Anterior cingulate cortex (tissue), 58 donors: Measurements from ENCODE around the gene ITGAX.

Source experiments
- DNase-seq, 58 donors: peaks; one replicate each; lab custom pipeline; 2025; lab: John Stamatoyannopoulos, UW

The ITGAX gene

GRCh38 chr16:31347445-31347844 lies 7.5 kb upstream of the ITGAX start:
- DNase-seq, result no peak

DNA sequence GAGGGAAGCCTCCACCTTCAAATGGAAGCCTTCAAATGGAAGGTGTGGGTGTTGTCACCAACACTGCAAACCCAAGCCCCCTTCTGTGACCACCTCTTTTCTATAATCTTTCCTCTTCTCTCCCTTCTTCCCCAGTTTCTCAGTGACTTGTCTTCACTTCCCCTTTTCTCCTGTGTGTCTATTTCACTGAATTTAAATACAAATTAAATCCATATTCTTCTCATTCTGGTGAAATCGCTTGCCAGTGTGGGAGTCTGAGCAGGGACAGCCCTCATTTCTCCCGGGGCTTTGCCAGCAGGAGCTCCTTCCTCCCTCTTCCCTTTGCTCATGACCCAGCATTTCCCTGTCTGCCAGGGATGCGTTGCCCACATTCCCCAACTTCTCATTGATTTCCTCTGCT lies 6.4 kb upstream of the ITGAX start:
- DNase-seq, result no peak

- peak in 4 of 58 donors; percentile 3 to 35 (median 10) for DNase-seq
These were observed 4.5 kb upstream of the ITGAX start for GRCh38 chr16:31350275-31351005.

GRCh38 chr16:31351246-31351941 lies 3.6 kb upstream of the ITGAX start:
- no peak for DNase-seq

DNA sequence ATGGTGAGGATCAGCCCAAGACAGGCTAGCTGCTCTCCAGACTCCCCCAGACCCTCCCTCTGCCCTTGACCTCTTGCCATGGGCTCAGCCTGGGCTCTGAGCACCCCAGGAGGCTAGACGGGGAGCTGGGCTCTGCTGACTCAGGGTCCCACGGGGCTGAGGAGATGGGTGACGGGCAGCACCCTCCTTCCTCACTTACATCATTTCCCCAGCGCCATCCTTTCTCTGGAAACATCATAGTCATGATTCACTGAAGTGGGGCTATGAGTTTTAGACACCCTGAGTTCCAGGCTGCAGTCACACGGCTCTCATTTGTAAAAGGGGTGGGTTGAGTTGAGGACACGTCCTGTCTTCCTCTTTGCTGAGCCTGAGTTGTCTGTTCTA lies 3.0 kb upstream of the ITGAX start:
- DNase-seq, result peak in 2 of 58 donors; percentile 15 to 48

DNA sequence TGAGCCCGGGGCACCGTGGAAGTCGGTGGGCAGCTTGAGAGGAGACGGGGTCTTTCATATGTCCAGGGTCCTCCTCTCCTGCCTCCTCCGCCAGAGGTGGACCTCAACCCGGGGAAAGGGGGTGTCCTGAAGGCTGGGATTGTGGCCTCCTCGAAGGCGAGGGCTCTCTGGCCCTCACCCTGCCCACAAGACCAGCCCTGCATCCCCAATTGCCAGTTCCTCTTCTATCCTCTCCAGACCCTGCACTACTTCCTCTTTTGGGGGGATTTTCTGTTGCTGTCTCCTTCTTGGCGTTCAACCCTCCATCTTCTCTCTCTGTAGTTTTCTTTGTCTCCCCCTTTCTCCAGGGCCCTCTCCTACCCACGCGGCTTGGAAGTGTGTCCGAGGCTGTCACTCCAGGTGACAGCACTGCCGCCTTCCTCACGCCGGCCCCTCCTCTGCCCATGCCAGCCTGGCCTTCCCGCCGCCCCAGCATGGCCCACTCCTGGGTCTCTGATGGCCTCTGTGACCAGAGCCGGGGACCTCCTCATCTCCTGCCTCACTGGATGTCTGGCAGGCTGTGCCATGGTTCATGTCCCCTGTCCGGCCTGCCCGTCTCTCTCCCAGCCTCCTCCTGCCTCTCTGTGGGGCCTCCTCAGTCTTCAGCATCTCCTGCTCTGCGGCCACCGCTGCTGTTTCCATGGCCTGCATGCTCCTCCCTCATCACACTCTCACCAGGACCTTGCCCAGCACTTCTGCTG lies 2.4 kb upstream of the ITGAX start:
- DNase-seq, result peak in 5 of 58 donors; percentile 7 to 59 (median 19)

- DNase-seq, result no peak
These were observed 590 bp downstream of the ITGAX start for GRCh38 chr16:31355431-31356100.

- DNase-seq, result no peak
These were observed 1.8 kb downstream of the ITGAX start for GRCh38 chr16:31356566-31357323.

DNA sequence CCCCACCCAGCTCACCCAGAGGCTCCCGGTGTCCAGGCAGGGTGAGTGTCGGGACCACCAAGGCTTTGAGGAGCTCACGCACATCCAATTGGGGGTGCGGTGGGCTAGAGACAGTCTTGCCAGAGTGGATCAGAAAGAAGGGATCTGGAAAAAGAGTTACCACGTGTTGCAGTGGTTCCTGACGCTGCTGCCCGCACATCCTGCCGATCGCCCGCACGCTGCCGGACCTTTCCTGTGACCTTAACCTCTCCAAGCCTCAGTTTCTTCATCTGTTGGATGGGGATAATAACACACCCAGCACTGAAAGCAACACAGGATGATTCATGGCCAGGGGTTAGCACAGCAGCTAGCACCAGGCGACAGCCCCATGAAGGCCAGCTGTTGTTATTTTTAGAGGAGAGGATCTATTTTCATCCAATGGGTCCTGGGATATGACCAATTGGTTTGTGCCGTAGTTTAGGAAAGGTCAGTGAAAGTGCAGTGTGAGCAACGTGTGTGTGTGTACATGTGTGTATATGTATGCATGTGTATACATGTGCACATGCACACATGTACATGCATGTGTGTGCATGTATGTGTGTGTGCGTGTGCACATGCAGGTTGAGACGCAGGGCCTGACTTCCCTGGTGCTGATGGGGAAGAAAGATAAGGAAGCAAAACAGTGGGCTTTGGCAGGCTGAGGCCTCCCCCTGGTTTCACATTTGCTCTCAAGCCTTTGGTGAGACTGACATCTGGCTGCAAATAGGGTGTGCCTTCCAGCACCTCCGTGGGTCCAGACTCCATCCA lies 2.5 kb downstream of the ITGAX start:
- peak in 3 of 58 donors; percentile 1 to 5 (median 2) for DNase-seq

- no peak for DNase-seq
These were observed 5.3 kb downstream of the ITGAX start for GRCh38 chr16:31360251-31360650.

- no peak for DNase-seq
These were observed 6.5 kb downstream of the ITGAX start for GRCh38 chr16:31361201-31362110.

GRCh38 chr16:31362476-31363405 lies 7.8 kb downstream of the ITGAX start:
- DNase-seq, result no peak

GRCh38 chr16:31363721-31364120 lies 8.7 kb downstream of the ITGAX start:
- no peak for DNase-seq

GRCh38 chr16:31364421-31364820 lies 9.4 kb downstream of the ITGAX start:
- DNase-seq, result no peak

- DNase-seq, result no peak
These were observed 10.3 kb downstream of the ITGAX start for GRCh38 chr16:31365131-31365865.

- peak in 1 of 58 donors; percentile 13 for DNase-seq
These were observed 12.9 kb downstream of the ITGAX start for GRCh38 chr16:31367853-31368252.
